Endothelial cell of hepatic sinusoid (primary cell): ENCODE data around the gene NCF2.

Experiments
- in situ Hi-C: cut with HindIII; loops from 2 replicates; pipeline ENCODE4 v1.10.0; 2017; ENCODE audit warnings: low sequenced_read_pairs

The NCF2 gene

GRCh38 chr1:183612407-183612806 lies 22.1 kb upstream of the NCF2 start:
- in situ Hi-C loops: no loop called here

DNA sequence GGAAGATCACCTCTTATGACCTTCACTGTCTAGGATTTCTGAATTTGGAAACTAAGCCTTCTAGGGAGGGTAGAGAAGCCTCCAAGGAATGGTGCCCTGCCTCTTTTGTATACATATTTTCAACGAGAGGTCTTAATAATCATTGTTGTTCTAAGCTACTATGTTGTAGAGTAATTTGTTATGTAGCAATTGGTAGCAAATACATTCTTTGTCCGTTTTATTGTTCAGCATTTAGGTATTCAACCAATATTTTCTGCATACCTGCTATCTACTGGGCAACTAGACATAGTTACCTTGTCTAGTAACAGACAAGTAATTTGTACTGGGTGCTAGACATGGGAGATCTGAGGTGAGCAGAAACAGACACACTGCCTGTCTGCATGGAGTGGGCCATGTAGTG lies 20.8 kb upstream of the NCF2 start:
- in situ Hi-C loops: no loop called here

DNA sequence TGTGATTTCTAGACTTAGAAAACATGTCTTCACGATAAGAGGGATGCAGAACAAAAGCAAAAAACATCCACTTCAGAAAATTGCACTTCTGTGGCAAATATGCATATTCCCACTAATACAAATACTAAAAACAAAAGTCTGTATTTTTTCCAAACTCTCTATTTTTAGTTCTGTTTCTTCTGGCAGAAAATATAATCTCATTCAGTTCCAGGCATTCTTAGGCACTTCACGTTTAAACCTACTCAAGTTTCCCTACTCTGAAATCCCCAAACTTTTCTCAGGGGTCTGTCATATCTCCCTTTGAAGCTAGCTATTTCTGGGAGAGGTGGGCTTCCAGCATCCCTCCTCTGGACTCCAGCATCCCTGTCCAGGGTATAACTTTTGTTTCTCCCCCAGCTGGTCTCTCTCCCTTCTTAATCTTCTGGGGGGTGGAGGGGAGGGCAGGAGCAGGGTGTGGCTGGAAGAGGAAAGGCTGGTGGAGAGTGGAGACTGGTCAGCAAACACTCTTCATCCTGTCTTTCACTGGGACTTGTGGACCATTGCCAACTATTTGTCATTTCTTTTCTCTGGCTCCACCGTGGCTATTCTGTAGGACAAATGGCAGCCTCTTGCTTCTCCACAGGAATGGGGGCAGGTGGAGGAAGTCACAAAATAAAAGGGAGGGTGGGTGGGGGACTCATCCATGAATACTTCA lies 19.6 kb upstream of the NCF2 start:
- in situ Hi-C loops: no loop called here

DNA sequence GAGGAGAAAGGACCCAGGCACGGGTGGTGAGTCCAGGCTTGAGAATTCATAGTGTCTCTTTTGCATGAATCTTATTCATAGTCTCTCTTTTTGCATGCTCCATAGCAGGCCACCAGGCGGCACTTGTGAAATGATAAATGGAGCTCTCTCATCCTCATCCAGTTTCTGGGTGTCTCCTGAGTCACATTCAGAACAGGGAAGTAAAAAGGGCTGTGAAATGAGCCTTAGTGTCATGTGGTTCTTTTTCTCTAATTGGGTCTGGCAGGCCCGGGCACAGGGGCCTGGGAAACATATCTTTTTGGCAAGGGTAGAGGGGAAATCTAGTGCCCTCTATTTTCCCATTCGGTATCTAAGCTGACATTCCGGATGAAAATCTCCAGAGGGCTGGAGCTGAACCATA lies 19.1 kb upstream of the NCF2 start:
- in situ Hi-C loops: no loop called here

DNA sequence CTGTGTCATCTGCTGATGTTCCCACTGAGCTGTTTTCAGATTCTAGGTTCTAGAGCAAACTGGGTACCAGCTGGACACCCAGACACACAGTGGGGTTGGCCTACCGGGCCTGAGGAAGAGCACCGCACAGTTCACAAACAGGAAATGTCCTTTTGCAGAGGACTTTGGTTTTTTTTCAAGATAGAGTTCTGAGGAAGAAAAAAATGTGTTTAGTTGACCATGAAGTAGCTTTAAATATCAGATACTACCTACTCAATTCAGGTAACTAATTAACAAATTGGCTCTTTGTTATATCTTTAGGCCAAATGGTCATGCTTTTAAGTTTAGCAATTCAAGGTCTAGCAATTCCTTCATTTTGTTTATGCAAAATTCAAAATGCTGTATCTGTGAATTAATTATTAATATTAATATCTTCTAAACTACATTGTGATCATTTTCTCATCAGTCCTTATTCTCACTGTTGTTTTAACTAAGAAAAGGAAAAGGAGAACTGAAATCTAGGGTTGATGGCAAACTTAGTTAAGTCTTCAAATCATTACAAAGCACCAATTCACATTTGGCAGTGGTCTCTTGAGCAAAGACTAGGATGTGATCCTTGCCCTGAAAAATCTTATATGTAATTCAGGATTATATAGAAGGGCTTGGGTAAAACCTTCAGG lies 17.2 kb upstream of the NCF2 start:
- in situ Hi-C loops: no loop called here

GRCh38 chr1:183605904-183606303 lies 15.6 kb upstream of the NCF2 start:
- in situ Hi-C loops: no loop called here

DNA sequence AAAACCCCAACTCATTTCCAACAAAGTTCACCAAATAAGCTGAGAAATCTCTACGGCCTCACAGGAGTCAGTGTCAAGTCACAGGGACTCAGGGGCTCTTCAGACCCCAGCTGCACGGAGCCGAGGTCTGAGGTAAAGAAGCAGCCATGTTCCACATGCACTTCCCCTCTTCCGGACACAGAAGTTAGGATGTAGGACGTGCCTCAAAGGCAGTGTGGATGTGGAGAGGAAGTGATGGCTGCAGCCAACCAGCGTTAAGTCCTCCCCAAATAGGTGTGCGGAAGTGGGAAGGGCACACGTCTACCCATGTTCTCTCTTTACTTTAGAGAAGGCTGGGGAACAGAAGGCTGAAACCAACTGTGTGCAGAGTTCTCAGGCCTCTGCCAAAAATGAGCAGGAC lies 14.6 kb upstream of the NCF2 start:
- in situ Hi-C loops: no loop called here

- in situ Hi-C loops: no loop called here
These were observed 14.0 kb upstream of the NCF2 start for GRCh38 chr1:183604038-183604808.

GRCh38 chr1:183602510-183602909 lies 12.3 kb upstream of the NCF2 start:
- in situ Hi-C loops: no loop called here

- in situ Hi-C loops: no loop called here
These were observed 10.4 kb upstream of the NCF2 start for GRCh38 chr1:183600634-183601033.

- in situ Hi-C loops: no loop called here
These were observed 9.9 kb upstream of the NCF2 start for GRCh38 chr1:183600136-183600535.

- in situ Hi-C loops: loop anchor here (5.0 to 10.0 kb wide), 2 partner anchors 71 to 354 kb away; no protein-coding TSS in a partner anchor
These were observed 8.1 kb upstream of the NCF2 start for GRCh38 chr1:183598386-183598785.

DNA sequence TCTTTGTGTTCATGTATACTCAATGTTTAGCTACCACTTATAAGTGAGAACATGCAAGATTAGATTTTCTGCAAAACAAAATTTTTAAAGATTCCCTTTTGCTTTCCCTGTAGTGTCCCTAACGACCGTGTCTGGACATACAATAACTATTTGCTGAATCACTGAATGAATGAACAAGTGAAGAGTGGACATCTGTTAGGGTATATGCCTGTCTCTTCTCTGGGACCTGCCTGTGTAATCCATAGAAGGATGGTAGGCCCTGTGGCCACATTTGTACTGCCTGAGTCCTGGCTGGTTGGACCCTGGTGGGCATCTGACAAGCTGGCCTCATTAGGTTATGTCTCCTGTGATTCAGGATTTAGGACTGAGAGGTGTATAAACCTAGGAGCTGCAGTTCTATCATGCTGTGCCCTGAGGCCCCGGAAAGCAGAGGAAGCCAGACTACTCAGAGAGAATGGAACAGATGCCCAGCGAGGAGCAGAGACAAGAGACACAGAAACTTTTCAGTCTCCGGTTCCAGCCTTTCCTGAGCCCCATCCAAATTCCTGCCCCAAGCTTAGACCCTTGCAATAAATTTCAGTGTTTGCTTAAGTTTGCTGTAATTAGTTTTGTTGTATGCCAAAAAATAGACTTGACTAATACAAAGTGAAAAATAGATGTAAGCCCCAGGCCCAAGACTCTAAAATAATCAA lies 7.5 kb upstream of the NCF2 start:
- in situ Hi-C loops: loop anchor here (5.0 to 10.0 kb wide), 2 partner anchors 71 to 353 kb away; no protein-coding TSS in a partner anchor

DNA sequence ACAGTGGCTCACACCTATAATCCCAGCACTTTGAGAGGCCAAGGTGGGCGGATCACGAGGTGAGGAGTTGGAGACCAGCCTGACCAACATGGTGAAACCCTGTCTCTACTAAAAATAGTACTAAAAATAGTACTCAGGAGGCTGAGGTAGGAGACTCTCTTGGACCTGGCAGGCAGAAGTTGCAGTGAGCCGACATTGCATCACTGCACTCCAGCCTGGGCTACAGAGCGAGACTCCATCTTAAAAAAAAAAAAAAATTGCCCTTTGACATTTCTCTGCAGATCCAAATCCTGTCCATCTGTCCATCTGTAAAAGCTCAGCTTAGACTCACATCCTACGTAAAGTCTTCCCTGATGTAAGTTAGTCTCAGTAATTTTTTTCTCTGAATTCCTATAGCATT lies 6.2 kb upstream of the NCF2 start:
- in situ Hi-C loops: loop anchor here (5.0 to 10.0 kb wide), 2 partner anchors 69 to 352 kb away; no protein-coding TSS in a partner anchor

DNA sequence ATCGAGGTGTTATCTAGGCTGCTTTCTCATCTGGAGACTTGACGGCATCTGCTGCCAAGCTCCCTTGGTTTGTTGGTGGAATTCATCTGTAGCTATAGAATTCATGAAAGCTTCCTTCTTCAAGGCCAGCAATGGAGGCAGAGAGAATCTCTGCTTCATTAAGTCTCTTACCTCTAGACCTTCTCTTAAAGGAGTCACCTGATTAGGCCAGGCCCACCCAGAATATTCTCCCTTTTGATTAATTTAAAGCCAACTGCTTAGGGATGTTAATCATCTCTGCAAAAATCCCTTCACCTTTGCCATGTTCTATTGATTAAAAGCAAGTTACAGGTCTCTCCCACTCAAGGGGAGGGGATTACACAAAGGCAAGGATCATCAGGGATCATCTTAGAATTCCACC lies 5.3 kb upstream of the NCF2 start:
- in situ Hi-C loops: loop anchor here (5.0 to 10.0 kb wide), 2 partner anchors 68 to 351 kb away; no protein-coding TSS in a partner anchor

- in situ Hi-C loops: loop anchor here (10.0 kb wide), 1 partner anchor 349 kb away; no protein-coding TSS in a partner anchor
These were observed 3.1 kb upstream of the NCF2 start for GRCh38 chr1:183593356-183593755.

DNA sequence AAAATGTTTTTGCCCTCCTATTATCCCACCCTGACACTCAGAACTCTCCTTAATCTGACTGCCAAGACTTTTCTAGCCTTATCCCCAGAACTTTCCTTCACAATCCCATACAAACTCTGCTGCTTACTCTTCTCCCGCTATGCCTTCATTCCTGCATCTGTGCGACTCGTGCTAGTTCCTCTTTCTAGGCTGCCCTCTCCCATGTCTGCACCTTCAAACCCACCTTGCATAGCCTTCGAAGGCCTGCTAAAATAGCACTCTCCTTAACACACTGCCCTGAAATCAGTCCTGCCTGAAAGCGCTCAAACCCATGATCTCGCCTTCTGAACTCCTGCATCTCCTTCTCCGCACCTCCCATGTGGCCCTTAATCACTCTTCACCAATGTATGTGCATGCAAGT lies 2.5 kb upstream of the NCF2 start:
- in situ Hi-C loops: loop anchor here (10.0 kb wide), 1 partner anchor 348 kb away; no protein-coding TSS in a partner anchor

DNA sequence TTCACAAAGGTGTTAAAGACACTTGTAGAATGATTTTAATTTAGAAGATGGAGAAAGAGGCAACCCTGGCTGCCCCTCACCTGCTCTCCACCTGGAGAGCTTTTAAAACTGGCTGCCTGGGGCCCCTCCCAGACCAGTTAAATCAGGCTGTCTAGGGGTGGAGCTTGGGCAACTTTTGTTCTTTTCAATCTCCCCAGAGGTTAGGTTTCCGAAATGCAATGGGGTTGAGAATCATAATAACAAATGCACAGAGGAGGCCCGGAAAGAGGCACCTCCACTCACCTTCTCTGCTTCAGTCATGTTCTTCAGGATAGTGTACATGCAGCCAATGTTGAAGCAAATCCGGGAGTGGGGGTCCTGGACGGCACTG lies 400 bp downstream of the NCF2 start:
- in situ Hi-C loops: loop anchor here (10.0 kb wide), 1 partner anchor 345 kb away; no protein-coding TSS in a partner anchor

GRCh38 chr1:183589384-183589783 lies 875 bp downstream of the NCF2 start:
- in situ Hi-C loops: no loop called here

DNA sequence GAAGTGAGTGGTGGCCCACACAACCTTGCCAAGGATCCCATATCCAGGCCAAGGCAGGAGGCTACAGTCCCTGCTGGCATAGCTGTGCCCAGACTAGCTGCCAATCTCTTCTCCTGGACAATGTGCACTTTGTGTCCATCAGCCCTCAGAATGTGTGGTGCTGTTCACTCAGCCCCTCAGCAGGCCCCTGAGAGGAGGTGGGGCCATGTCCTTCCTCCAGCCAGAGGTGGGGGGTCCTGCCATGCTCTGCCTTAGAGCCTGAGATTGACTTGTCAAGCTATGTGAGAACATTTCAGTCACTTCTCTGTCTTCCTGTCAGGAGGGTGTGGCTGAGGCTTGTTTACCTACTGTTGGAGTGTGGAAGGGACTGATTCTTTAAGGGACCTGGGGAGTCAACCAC lies 1.4 kb downstream of the NCF2 start:
- in situ Hi-C loops: no loop called here

DNA sequence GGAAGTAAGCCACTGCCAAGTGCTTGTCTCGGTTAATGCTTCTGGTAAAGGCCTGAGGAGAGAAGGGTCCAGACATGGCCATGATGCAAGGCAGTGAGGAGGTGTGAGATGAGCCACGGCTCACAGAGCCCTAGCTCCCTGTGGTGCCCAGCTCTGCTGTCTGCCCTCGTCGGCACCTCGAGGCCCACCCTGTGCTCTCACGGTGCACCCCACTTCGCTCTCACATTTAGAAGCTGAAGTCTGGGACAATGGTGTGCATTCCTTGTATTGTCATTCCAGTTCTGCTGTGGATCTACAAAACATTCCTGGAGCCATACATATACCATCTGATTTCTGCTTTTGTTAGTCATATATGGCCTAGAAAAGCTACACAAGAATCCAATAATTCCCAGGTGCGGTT lies 3.3 kb downstream of the NCF2 start:
- in situ Hi-C loops: no loop called here
